Transverse colon (tissue), 4 donors: ENCODE results near the gene ANAPC2. TPM values are rescaled to one million over a fixed set of nuclear protein-coding genes. Genes with fewer than 3 reads are reported as not detected.

ENCODE experiments used
- DNase-seq: peaks from one replicate; pipeline ENCODE4 v3.0.0-alpha.2; 2019
- H3K27ac ChIP-seq, 4 donors: fragments of 200-600 bp; sonication (generic); 2 replicates each; pipeline ENCODE4 v1.5.1; 2016 to 2018; ENCODE audit warnings: inconsistent platforms in 4 of 4
- H3K27me3 ChIP-seq: fragments of 200-600 bp; sonication (generic); 2 replicates; pipeline ENCODE4 v1.5.1; 2017; ENCODE audit warnings: inconsistent platforms
- H3K36me3 ChIP-seq, 4 donors: fragments of 200-600 bp; sonication (generic); 2 replicates each; pipeline ENCODE4 v1.5.1; 2017 to 2019; ENCODE audit warnings: inconsistent platforms in 4 of 4
- H3K4me1 ChIP-seq, 4 donors: fragments of 200-600 bp; sonication (generic); 2 replicates each; pipeline ENCODE4 v1.5.1; 2017 to 2020; ENCODE audit warnings: inconsistent platforms in 4 of 4
- H3K4me3 ChIP-seq, 4 donors: fragments of 200-600 bp; sonication (generic); 1 replicate in 1 of 4; 2 replicates in 3 of 4; pipeline versions ENCODE4 v1.5.1 to v1.6.1; 2017 to 2019; ENCODE audit warnings: inconsistent platforms in 4 of 4
- H3K9me3 ChIP-seq, 2 donors: fragments of 200-600 bp; sonication (generic); 2 replicates each; pipeline ENCODE4 v1.5.1; 2017 to 2019; ENCODE audit warnings: inconsistent platforms in 2 of 2
- EP300 ChIP-seq: sonication (generic); formaldehyde crosslinking; IDR thresholded peaks from one replicate; pipeline ENCODE4 v1.6.1; 2017; ENCODE audit warnings: antibody characterized with exemption, low read depth
- POLR2A ChIP-seq: fragments of 450-650 bp; IDR thresholded peaks from one replicate; pipeline ENCODE4 v1.6.1; 2016; ENCODE audit warnings: antibody characterized with exemption, mild to moderate bottlenecking, moderate library complexity
- POLR2AphosphoS5 ChIP-seq, 3 donors: sonication (generic); formaldehyde crosslinking; IDR thresholded peaks; one replicate each; pipeline ENCODE4 v1.6.1; 2016; ENCODE audit warnings: antibody characterized with exemption in 3 of 3
- WGBS, 2 donors: methylation state at CpG; one replicate each; pipeline ENCODE4 v1.1.5; 2018; ENCODE audit warnings: low coverage in 1 of 2; 5-methylcytosine and 5-hydroxymethylcytosine counted together
- in situ Hi-C, 4 donors: fragments of 200-750 bp; cut with MboI; loops; one replicate each; pipeline versions ENCODE4 v1.15.0 to v1.15.1; 2017; ENCODE audit warnings: low sequenced_read_pairs in 3 of 4, low pct_ligation_motif_present in 1 of 4, low pct_unique_long_range_greater_than_20kb in 1 of 4
- intact Hi-C: fragments of 100-400 bp; cut with DNase I; formaldehyde crosslinking; loops from one replicate; pipeline ENCODE4 v1.15.1; 2023; ENCODE audit warnings: low total_unique reads
- total RNA-seq, 4 donors: library from RNA; depleted of rRNA; stranded (reverse); fragments of >200 nt; gene quantifications; one replicate each; pipeline ENCODE4 v1.1.0, GENCODE V29; 2016
- TF ChIP-seq, protein P1 (sequence below), 5 experiments: fragments of 200-600 bp in 3 of 5; fragments of 450-650 bp in 2 of 5; sonication (generic) in 3 of 5; IDR thresholded peaks; 1 replicate in 2 of 5; 2 replicates in 3 of 5; pipeline ENCODE4 v1.5.1; 2016 to 2017; ENCODE audit warnings: antibody characterized with exemption in 5 of 5, inconsistent platforms in 3 of 5, mild to moderate bottlenecking in 2 of 5, moderate library complexity in 1 of 5

ANAPC2 gene
- total RNA-seq, 4 donors from 2014 or later, result 37.0 to 176 (median 70.3) TPM

GRCh38 chr9:137223078-137223970 lies 35.0 kb upstream of the ANAPC2 start:
- 2% methylated on average over 34 of the region's 63 CpGs; no CpG with 5 or more reads in 1 of the 2 donors for WGBS, 2 donors
- peaks cover 4% of the 10 kb centered on the region for H3K27me3 ChIP-seq
- peak; percentile 97 for DNase-seq
- TF ChIP-seq, protein P1, sequence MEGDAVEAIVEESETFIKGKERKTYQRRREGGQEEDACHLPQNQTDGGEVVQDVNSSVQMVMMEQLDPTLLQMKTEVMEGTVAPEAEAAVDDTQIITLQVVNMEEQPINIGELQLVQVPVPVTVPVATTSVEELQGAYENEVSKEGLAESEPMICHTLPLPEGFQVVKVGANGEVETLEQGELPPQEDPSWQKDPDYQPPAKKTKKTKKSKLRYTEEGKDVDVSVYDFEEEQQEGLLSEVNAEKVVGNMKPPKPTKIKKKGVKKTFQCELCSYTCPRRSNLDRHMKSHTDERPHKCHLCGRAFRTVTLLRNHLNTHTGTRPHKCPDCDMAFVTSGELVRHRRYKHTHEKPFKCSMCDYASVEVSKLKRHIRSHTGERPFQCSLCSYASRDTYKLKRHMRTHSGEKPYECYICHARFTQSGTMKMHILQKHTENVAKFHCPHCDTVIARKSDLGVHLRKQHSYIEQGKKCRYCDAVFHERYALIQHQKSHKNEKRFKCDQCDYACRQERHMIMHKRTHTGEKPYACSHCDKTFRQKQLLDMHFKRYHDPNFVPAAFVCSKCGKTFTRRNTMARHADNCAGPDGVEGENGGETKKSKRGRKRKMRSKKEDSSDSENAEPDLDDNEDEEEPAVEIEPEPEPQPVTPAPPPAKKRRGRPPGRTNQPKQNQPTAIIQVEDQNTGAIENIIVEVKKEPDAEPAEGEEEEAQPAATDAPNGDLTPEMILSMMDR (IDR thresholded peaks at IDR 0.05), result no peak
- TF ChIP-seq POLR2AphosphoS5 (IDR thresholded peaks at IDR 0.05) (peak; percentile 61 to 69 (median 66)), POLR2A (peak; percentile 63)
- in situ Hi-C loops (loop anchor here in 2 of 4 donors (10.0 to 25.0 kb wide), 2 partner anchors 99 to 111 kb away; partner anchors contain the start of gene DPP7 (in 1 of the 2)), intact Hi-C loops (no loop called here)
- no peaks in the 10 kb centered on the region for H3K36me3 ChIP-seq
- no peaks in the 10 kb centered on the region for H3K9me3 ChIP-seq
- peak overlapping the region; percentile 91 to 96 (median 92) for H3K27ac ChIP-seq
- peaks cover 18 to 49% (median 39%) of the 10 kb centered on the region in 4 donors for H3K4me1 ChIP-seq
- peak overlapping the region; percentile 56 to 98 (median 70) for H3K4me3 ChIP-seq

DNA sequence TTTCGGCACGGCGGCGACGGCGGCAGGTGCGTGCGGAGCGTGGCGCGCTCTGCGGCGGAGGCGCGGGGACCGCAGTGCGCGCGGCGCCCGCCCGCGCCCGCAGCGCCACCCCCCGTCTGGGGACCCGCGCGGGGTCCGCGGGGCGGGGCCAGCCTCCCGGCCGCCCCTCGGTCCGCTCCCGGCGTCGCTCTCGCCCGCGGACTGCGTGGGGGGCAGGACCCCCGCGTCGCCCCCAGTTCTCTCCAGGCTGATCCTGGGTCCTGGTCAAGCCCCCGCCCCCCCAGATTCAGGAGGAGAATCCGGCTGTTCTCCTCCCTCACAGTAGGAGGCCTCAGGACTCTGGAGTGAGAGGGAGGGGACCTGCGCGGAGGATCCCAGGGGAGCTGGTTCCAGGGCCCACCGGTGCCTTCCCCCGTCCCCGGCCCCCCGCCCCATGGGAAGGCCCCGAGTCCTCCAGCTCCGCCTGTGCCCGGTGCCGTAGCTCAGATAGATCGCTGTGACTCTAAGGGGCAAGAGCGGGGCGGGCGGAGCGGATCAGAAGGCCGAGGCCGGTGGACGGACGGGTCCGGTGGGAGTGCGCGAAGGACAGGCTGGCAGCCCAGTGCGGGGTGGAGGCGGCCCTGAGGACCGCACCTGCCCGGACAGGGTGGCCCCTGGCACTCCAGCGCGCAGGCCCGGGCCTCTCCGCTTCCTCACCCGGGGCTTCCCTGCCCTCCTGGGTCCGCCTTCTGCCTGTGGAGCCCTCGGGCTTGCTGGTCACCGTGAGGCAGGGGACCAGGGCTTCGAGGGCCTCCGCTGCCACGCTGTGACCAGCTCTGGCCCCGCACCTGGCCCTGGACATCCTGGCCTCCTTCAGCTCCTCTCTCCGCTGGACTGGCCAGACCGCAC lies 34.1 kb upstream of the ANAPC2 start, which contains the start of gene RNF208:
Gene RNF208, minus strand, starts transcription at position 51 of the 888 bp plus-strand sequence. CDS start 1,028 bp downstream, outside the sequence.
- TF ChIP-seq, protein P1 (IDR thresholded peaks at IDR 0.05), result peak in 1 of 5 experiments; percentile 8
- TF ChIP-seq EP300, result no peak
- TF ChIP-seq POLR2AphosphoS5 (IDR thresholded peaks at IDR 0.05), result no peak
- no peak for TF ChIP-seq POLR2A
- WGBS, 2 donors, result 3% methylated on average over 14 of the region's 88 CpGs; no CpG with 5 or more reads in 1 of the 2 donors
- H3K9me3 ChIP-seq, result no peaks in the 10 kb centered on the region
- peak within 1 kb of the TSS; percentile 91 to 96 (median 92) for H3K27ac ChIP-seq
- peaks cover 18 to 50% (median 45%) of the 10 kb centered on the region in 4 donors for H3K4me1 ChIP-seq
- H3K36me3 ChIP-seq, result no peaks in the 10 kb centered on the region
- DNase-seq, result no peak
- intact Hi-C loops (no loop called here), in situ Hi-C loops (loop anchor here in 2 of 4 donors (10.0 to 25.0 kb wide), 2 partner anchors 98 to 110 kb away; partner anchors contain the start of gene DPP7 (in 1 of the 2))
- H3K4me3 ChIP-seq, result peak within 1 kb of the TSS; percentile 56 to 75 (median 62)
- H3K27me3 ChIP-seq, result no peaks in the 10 kb centered on the region

- peak overlapping the region; percentile 26 to 64 (median 40) for H3K4me3 ChIP-seq
- no peaks in the 10 kb centered on the region for H3K9me3 ChIP-seq
- peaks cover 13 to 50% (median 43%) of the 10 kb centered on the region in 4 donors for H3K4me1 ChIP-seq
- DNase-seq, result no peak
- H3K27me3 ChIP-seq, result no peaks in the 10 kb centered on the region
- no peak for TF ChIP-seq EP300
- no peak for TF ChIP-seq POLR2A
- no peak for TF ChIP-seq POLR2AphosphoS5 (IDR thresholded peaks at IDR 0.05)
- TF ChIP-seq, protein P1 (IDR thresholded peaks at IDR 0.05), result no peak
- peak overlapping the region in 3 of 4 donors; percentile 14 to 27 (median 20) for H3K27ac ChIP-seq
- 18% methylated on average over 7 of the region's 61 CpGs; no CpG with 5 or more reads in 1 of the 2 donors for WGBS, 2 donors
- in situ Hi-C loops, result loop anchor here in 2 of 4 donors (10.0 to 25.0 kb wide), 2 partner anchors 97 to 109 kb away; partner anchors contain the start of gene DPP7 (in 1 of the 2)
- intact Hi-C loops, result no loop called here
- no peaks in the 10 kb centered on the region for H3K36me3 ChIP-seq
These were observed 33.2 kb upstream of the ANAPC2 start for GRCh38 chr9:137221506-137222111.
